HG03139 (cell line): Measurements from ENCODE around the gene FCHO2.
"Not testable (repeated sequence)": the region's sequence is repeated elsewhere in the genome, so short reads cannot be mapped to it uniquely, and the experiment has no call there.

Experiments
- ATAC-seq: cut with Tn5 transposase; IDR thresholded peaks from one replicate; pipeline ENCODE4 v1.9.1; 2021; ENCODE audit not compliant: unreplicated experiment

FCHO2 gene

DNA sequence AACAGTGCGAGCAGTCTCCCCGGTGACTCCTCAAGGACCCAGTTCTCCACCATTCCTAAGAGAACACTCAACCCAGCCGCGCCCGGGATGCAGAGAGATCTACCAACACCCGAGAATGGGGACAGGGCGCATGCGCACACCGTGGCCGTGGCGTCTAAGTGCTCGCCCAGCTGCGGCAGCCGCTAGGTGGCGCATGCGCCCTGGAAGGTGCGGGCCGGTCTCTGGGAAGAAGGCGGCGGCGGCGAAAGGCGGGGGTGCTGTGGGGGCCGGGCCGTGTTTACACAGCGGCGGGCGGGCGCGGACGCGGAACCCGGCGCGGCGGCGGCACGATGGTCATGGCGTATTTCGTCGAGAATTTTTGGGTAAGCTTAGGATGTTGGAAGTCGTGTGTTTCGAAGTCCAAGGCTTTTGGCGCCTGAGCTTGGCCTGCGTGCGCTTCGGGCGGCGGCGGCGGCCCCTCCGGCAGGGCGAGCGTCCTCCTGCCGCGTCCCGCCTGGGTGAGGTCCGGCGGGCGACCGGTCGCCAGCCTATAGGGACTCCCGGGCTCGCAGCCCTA, at the start of gene FCHO2:
Gene FCHO2 (plus strand): TSS at position 274 of the 556 bp plus-strand sequence. CDS start 56 bp downstream, at position 330.
- ATAC-seq = peak; percentile 93

- no peak for ATAC-seq
Observed at GRCh38 chr5:72906806-72907205, 49.0 kb upstream of the FCHO2 start.

DNA sequence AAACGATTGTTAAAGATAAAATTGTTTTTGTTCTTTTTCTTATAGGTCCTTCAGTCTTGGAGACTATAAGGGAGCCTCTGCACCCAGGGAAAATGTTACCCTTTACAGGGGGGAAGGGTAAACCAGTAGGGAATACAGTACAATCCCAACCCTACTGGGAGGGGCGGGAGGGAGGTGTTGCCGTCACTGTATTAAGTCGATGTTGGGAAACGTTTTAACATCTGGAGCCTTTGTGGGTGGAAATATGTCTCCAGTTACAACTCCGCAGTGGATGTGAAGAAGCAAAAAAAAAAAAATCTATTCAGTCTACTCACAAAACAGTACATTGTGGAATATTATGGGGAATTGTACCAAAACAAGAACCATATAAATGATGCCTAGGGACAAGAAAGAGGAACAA, 47.2 kb upstream of the FCHO2 start:
- ATAC-seq = no peak

GRCh38 chr5:72917371-72917776, 38.5 kb upstream of the FCHO2 start:
- no peak for ATAC-seq

DNA sequence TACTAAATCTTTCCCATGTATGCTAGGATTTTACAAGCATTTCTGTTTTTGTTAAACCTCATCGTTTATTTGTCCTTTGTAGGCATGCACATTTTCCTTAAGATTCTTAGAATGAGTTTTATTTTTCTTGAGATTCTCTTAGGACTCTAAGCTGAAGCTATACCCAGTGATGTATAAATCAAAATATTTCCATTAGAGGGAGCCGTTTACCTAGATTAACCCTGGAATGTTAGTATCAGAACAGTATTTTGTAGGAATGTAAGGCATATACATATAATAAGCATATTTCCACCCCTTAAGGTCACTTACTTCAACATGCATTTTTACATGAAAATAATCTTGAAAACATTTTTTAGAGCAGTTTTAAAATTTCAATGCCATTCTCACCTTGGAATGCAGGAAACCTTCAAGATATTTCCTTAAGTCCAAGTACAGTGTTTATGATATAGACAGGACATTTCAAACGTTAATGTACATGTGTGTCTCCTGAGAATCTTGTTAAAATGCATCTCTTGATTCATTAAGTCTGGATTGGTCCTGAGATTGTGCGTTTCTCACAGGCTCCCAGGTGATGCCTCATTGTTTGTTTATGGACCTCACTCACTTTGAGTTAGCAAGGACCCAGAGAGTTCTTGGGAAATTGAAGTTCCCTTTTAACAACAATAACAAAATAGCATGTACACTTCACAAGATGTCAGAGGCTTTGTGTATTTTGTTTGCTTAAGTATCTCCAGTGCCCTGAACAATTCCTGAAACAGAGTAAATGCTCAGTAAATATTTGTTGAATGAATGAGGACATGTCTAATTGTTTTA, 34.9 kb upstream of the FCHO2 start:
- ATAC-seq = no peak

DNA sequence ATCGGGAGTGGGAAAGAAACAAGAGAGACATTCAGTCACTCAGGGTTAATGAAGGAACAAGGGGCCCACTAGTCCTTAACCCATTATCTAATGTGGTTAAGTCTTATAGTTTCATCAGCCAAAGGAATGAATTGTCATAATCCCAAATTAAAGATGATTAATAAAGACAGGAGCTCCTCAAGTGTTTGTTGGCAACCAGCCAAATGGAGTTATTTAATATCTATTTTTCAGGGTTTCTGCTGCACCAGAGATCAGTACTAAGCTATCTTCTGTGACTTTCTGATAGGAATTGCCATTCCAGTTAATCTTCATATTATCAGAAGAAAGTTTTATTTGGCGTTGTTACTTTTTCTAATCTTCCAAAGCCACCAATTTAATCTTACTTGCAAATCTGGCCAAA, 34.0 kb upstream of the FCHO2 start:
- no peak for ATAC-seq

- no peak for ATAC-seq
Observed at GRCh38 chr5:72922422-72922821, 33.4 kb upstream of the FCHO2 start.

GRCh38 chr5:72925336-72926010, 30.4 kb upstream of the FCHO2 start:
- no peak for ATAC-seq

GRCh38 chr5:72932686-72933085, 23.2 kb upstream of the FCHO2 start:
- not testable (repeated sequence) for ATAC-seq

GRCh38 chr5:72934953-72935725, 20.7 kb upstream of the FCHO2 start:
- not testable (repeated sequence) for ATAC-seq

- ATAC-seq = no peak
Observed at GRCh38 chr5:72936893-72937292, 18.9 kb upstream of the FCHO2 start.

DNA sequence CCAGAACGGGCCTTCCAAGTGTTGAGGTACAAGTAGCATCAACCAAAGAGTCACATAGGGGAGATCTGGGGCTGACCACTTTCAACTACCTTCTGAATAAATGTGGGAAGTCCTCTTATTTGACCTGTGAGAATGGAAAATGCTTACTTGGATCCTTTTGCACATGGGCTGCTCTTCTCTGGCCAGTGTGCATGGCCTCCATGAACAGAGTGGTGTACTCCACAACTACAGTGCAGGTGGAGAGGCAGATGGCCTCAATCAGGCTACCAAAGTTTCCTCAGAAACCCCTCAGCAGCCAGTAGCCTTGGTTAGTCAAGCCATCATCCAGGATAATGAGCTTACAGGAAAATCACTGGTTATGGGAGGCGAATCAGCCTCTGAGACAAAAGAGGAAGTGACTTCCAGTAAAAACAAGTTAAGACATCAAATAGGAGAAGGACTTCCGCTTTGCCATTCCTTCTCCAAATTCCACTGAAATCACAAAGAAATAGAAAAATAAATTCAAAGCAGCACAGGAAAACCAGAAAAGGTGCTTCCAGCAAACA, 18.3 kb upstream of the FCHO2 start:
- no peak for ATAC-seq

DNA sequence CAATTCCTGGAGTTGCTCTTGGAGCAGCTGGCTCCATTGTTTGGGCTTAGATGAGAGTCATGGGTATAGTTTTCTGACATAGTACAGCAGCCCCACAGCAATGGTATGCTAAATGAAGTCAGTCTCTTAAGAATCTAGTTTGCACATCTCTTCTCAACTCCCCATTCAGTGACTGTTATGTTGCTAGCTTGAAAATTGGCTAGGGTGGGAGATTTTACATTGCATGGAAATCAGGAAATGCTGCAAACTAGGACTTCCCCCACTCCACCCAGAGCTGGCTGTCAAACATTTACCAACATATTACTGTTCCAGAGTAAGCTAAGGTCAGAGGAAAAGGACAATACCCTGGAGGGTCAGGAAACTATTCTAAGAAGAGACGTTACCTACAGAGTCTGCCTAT, 17.6 kb upstream of the FCHO2 start:
- ATAC-seq = no peak

DNA sequence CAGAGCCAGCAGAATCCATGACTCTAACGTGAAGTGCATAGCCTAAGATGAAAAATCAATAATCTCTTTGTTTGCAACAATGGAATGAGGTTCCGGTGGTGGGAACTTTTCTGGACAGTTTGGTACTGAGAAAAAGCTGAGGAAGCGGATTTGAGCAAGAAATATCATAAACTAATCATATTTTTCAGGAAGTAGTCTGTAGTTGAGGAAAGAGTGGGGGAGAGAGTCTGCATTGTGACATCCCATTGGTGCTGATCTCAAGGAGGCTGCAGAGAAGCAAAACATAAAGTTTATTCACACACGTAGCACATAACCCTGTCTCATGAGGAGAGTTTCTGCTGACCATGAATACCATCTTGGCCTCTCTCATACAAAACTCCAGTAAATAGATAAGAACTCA, 15.8 kb upstream of the FCHO2 start:
- ATAC-seq = no peak

DNA sequence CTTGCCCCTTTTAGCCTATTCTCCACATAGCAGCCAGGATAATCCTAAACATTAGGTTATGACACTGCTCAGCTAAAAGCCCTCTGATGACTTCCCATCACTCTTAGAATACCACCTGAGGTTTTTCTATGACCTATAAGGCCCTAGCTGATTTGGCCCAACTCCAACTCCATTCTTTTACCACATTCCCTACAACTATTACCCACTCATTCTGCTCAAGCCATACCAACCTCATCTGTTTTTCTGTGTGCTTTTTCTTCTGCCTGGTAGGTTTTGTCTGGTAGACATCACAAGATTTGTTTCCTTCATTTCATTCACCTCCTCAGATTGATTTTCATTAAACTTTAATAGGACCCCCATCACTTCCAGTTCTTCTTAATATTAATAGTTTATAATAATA, 12.5 kb upstream of the FCHO2 start:
- ATAC-seq = no peak

DNA sequence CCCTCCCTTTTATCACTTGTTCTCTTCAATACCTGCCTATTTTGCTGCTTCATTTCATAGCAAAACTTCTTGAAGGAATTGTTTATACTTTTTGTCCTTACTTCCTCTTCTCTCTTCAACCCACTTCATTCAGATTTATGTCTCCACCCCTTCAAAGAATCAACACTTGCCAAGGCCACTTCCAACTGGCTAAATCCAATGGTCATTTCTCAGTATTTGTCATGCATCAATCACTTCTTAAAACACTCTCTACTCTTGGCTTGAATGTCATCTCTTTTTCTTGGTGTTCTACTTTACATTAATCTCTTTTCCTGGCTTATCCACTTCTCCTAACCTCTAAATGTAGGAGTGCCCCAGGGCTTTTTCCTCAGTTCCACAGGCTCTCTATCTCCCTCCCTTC, 8.3 kb upstream of the FCHO2 start:
- no peak for ATAC-seq

GRCh38 chr5:72949481-72949880, 6.4 kb upstream of the FCHO2 start:
- ATAC-seq = no peak

DNA sequence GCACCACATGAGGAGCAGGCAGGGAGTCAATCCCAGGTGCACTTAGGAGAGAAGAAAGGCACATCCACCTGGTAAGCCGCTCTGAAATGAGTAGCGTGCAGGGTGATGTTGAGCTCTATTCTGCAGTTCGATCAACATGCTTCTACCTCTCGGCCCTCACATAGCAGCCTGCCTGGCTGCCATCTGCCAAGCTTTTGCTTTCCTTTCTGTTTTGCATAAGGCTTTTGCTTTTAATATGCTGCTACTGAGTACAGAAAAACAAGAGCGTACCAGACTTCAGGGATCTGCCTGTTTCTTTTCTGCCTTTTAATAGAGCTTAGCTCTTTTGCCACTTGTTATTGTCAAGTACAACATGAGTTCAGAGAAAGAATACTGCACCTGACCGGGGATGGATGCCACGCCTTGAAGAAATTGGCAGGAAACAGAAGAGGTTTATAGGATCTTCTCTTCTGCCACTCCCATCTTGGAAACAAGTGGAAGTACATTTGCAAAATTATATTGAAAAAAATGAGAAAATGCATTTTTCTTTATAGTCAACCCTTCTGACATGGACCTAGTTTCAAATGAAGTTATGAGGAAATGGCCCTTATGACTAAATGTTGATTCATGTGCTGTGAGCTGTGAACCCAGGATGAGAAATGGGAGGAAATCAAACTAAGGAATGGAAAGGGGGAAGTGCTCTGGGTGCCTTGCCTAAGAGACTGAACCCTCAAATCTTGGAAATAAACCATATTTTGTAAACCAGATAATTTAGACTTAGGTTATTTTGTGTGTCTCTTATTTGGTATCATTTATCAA, 4.0 kb upstream of the FCHO2 start:
- ATAC-seq = no peak

DNA sequence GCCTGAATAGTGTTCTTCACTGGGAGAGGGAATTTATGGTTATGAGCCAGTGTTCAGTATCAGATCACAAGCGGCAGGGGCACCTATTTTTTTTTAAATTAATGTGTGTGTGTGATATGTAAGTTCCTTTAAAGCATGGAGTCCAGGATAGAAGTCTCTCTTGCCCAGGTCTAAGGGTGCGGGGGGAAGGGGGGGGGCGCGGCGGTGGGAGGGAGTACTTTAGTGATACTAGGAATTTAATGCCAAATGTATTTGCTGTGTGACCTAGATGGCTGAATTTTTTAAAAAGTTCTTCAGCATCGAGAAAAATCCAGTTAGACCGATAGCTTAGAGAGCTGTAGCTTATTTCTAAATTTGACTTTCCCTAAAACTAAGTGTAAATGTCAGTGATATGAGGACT, 1.5 kb upstream of the FCHO2 start:
- ATAC-seq = no peak

DNA sequence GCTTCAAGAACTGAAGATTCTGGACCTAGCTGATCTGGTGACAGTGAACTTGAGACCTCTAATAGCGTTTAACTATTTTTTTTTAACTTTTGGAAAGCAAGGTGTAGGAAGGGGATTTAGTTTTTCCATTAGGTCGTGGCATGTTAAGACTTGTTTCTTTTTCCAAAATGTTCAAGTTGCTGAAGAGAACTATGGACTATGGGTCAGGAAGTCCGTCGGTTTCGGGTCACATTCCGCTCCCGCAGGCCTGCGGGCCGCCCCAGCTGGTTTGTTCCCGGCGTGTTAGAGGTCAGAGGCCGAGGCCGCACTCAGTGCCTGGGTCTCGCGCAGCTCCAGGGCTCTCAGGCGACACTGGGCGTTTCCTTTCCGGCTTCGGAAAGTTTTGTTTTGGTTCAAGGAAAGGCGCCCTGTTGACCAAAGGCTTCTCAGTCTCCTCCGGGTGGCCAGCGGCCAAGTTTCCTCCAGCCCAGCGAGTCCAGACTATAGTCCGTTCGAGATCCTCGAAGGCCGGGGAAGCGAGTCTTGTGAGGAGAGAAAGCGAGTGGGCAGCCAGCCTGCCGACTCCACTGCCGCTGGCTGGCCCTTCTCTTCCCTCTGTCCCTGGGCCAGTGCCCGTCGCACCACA, 586 bp upstream of the FCHO2 start:
- ATAC-seq = peak; percentile 33
